Amniotic stem cell (primary cell): ENCODE data around the gene DOP1B.
"Not testable (repeated sequence)": the region's sequence is repeated elsewhere in the genome, so short reads cannot be mapped to it uniquely, and the experiment has no call there.

Experiments
- DNase-seq: peaks from one replicate; lab custom pipeline; 2025; lab: John Stamatoyannopoulos, UW

Gene DOP1B

GRCh38 chr21:36139791-36140190 lies 16.8 kb upstream of the DOP1B start:
- DNase-seq = not testable (repeated sequence)

- DNase-seq = peak; percentile 78
These were observed 15.1 kb upstream of the DOP1B start for GRCh38 chr21:36141513-36141925.

GRCh38 chr21:36144233-36144632 lies 12.4 kb upstream of the DOP1B start:
- not testable (repeated sequence) for DNase-seq

GRCh38 chr21:36145259-36145658 lies 11.4 kb upstream of the DOP1B start:
- DNase-seq = no peak

- no peak for DNase-seq
These were observed 8.7 kb upstream of the DOP1B start for GRCh38 chr21:36147911-36148310.

GRCh38 chr21:36148886-36149285 lies 7.7 kb upstream of the DOP1B start:
- DNase-seq = no peak

- no peak for DNase-seq
These were observed 6.6 kb upstream of the DOP1B start for GRCh38 chr21:36149788-36150711.

- DNase-seq = no peak
These were observed 853 bp upstream of the DOP1B start for GRCh38 chr21:36155603-36156338.

- DNase-seq = peak; percentile 98
These were observed 247 bp upstream of the DOP1B start for GRCh38 chr21:36156339-36156814.

- DNase-seq = no peak
These were observed 2.8 kb downstream of the DOP1B start for GRCh38 chr21:36159356-36159921.

- DNase-seq = no peak
These were observed 4.2 kb downstream of the DOP1B start for GRCh38 chr21:36160850-36161178.

GRCh38 chr21:36162631-36163030 lies 6.0 kb downstream of the DOP1B start:
- no peak for DNase-seq

GRCh38 chr21:36163750-36164741 lies 7.4 kb downstream of the DOP1B start:
- no peak for DNase-seq

GRCh38 chr21:36165356-36165755 lies 8.7 kb downstream of the DOP1B start:
- no peak for DNase-seq

GRCh38 chr21:36166705-36167104 lies 10.1 kb downstream of the DOP1B start:
- no peak for DNase-seq

GRCh38 chr21:36167541-36167940 lies 10.9 kb downstream of the DOP1B start:
- DNase-seq = no peak

- no peak for DNase-seq
These were observed 13.0 kb downstream of the DOP1B start for GRCh38 chr21:36169470-36170128.

- no peak for DNase-seq
These were observed 14.2 kb downstream of the DOP1B start for GRCh38 chr21:36170823-36171222.

- no peak for DNase-seq
These were observed 14.7 kb downstream of the DOP1B start for GRCh38 chr21:36171336-36171735.

- DNase-seq = no peak
These were observed 15.2 kb downstream of the DOP1B start for GRCh38 chr21:36171741-36172331.

GRCh38 chr21:36174780-36175179 lies 18.2 kb downstream of the DOP1B start:
- no peak for DNase-seq
